Endothelial cell of umbilical vein (primary cell): ENCODE data around the gene OPRL1. TPM values are rescaled to one million over a fixed set of nuclear protein-coding genes. Genes with fewer than 3 reads are reported as not detected.

ENCODE experiments used
- BruUV-seq: library from RNA; stranded (reverse); fragments of 400-500 nt; replicated peaks from 2 replicates; lab custom pipeline; 2021; lab: Mats Ljungman, UMichigan
- CTCF ChIA-PET: fragments of 300-600, 350-600 bp; sonication (Branson Sonifier 250); formaldehyde crosslinking; loops from one replicate; lab custom pipeline; 2021; ENCODE audit warnings: antibody characterized with exemption, inconsistent platforms; lab: Charles Lee
- POLR2A ChIA-PET: fragments of 300-600, 350-600 bp; sonication (Branson Sonifier 250); formaldehyde crosslinking; loops from one replicate; lab custom pipeline; 2021; ENCODE audit warnings: antibody characterized with exemption, inconsistent platforms; lab: Charles Lee
- DNase-seq: peaks from one replicate; pipeline ENCODE4 v3.0.0-alpha.2; 2011; ENCODE audit warnings: low read depth, low spot score
- FAIRE-seq: peaks from 2 replicates; lab custom pipeline; 2011; peaks lifted over from hg19 to GRCh38; lab: Jason Lieb, UNC
- H2AFZ ChIP-seq: 2 replicates; pipeline ENCODE4 v1.6.0; 2012; ENCODE audit warnings: low read depth, low read length, control low read depth, inconsistent platforms
- H3K27ac ChIP-seq: 2 replicates; pipeline ENCODE4 v1.5.1; 2011; ENCODE audit warnings: low read depth, mild to moderate bottlenecking, control low read depth, low read length, moderate library complexity; ENCODE audit not compliant: insufficient read depth
- H3K27me3 ChIP-seq, 2 experiments: 2 replicates each; pipeline versions ENCODE4 v1.6.0 to v1.6.1; 2011; ENCODE audit warnings: low read length in 2 of 2, mixed read lengths in 1 of 2; ENCODE audit not compliant: control insufficient read depth in 2 of 2, insufficient read depth in 2 of 2
- H3K36me3 ChIP-seq, 2 experiments: 2 replicates in 1 of 2; 3 replicates in 1 of 2; pipeline ENCODE4 v1.5.1; 2011; ENCODE audit warnings: low read length in 2 of 2, mild to moderate bottlenecking in 1 of 2, moderate library complexity in 1 of 2; ENCODE audit not compliant: control insufficient read depth in 2 of 2, insufficient read depth in 2 of 2; ENCODE audit errors: extremely low read depth in 1 of 2
- H3K4me1 ChIP-seq: 3 replicates; pipeline ENCODE4 v1.5.1; 2011; ENCODE audit warnings: mild to moderate bottlenecking, low read length; ENCODE audit not compliant: control insufficient read depth, insufficient read depth; ENCODE audit errors: extremely low read depth
- H3K4me2 ChIP-seq: 2 replicates; pipeline ENCODE4 v1.6.1; 2011; ENCODE audit warnings: low read length, control low read depth, mixed read lengths; ENCODE audit not compliant: insufficient read depth
- H3K4me3 ChIP-seq, 3 experiments: fragments of 200-600 bp in 1 of 3; sonication (generic), shearing (Covaris generic) in 1 of 3; replicated peaks in 1 of 3; 2 replicates each; pipeline ENCODE4 v1.5.1; 2011 to 2016; ENCODE audit warnings: control low read depth in 3 of 3, low read length in 3 of 3, mild to moderate bottlenecking in 2 of 3, inconsistent platforms in 1 of 3, low read depth in 1 of 3, moderate library complexity in 1 of 3; ENCODE audit not compliant: insufficient read depth in 1 of 3
- H3K79me2 ChIP-seq: 2 replicates; pipeline ENCODE4 v1.6.0; 2012; ENCODE audit warnings: low read length, inconsistent platforms; ENCODE audit not compliant: control insufficient read depth, insufficient read depth
- H3K9ac ChIP-seq: replicated peaks from 2 replicates; pipeline ENCODE3; 2011; ENCODE audit warnings: low read length, control low read depth; ENCODE audit not compliant: insufficient read depth; ENCODE audit errors: extremely low read depth
- H3K9me1 ChIP-seq: replicated peaks from 3 replicates; pipeline ENCODE4 v1.6.0; 2011; ENCODE audit warnings: mild to moderate bottlenecking, low read length; ENCODE audit not compliant: control insufficient read depth, insufficient read depth; ENCODE audit errors: extremely low read depth
- H3K9me3 ChIP-seq: replicated peaks from 2 replicates; pipeline ENCODE4 v1.5.1; 2012; ENCODE audit warnings: low read length, inconsistent platforms; ENCODE audit not compliant: control insufficient read depth, insufficient read depth
- H4K20me1 ChIP-seq: replicated peaks from 2 replicates; pipeline ENCODE3; 2011; ENCODE audit warnings: mild to moderate bottlenecking, low read length; ENCODE audit not compliant: control insufficient read depth, insufficient read depth; ENCODE audit errors: extremely low read depth
- EZH2 ChIP-seq: IDR thresholded peaks from 2 replicates; pipeline ENCODE4 v1.6.1; 2012; ENCODE audit warnings: borderline replicate concordance, low read depth, mild to moderate bottlenecking, moderate library complexity, low read length, inconsistent platforms; ENCODE audit not compliant: severe bottlenecking
- JUN ChIP-seq: IDR thresholded peaks from 2 replicates; pipeline ENCODE4 v1.6.1; 2011; ENCODE audit warnings: borderline replicate concordance, low read depth; ENCODE audit not compliant: insufficient read length, insufficient read depth
- POLR2A ChIP-seq: IDR thresholded peaks from 2 replicates; pipeline ENCODE4 v1.6.1; 2012; ENCODE audit warnings: low read depth, mild to moderate bottlenecking, control low read depth, low read length
- dilution Hi-C: fragments of 300-500 bp; cut with MboI; formaldehyde crosslinking; loops from one replicate; pipeline ENCODE4 v1.15.0; 2019; ENCODE audit warnings: low sequenced_read_pairs; ENCODE audit not compliant: extremely low pct_ligation_motif_present
- intact Hi-C: fragments of 100-400 bp; cut with micrococcal nuclease; formaldehyde crosslinking; loops from one replicate; pipeline ENCODE4 v1.10.0; 2022
- polyA plus RNA-seq, 4 experiments: library from polyadenylated mRNA; depleted of rRNA in 3 of 4; stranded (reverse) in 3 of 4; unstranded in 1 of 4; fragments of >200 nt; gene quantifications; 2 replicates each; pipeline versions ENCODE4 v1.2.1 to v1.2.3, GENCODE V29; 2011 to 2012; ENCODE audit warnings: missing spikeins in 1 of 4
- total RNA-seq: library from RNA; stranded (reverse); gene quantifications from 2 replicates; pipeline ENCODE4 v1.2.3, GENCODE V29; 2021
- TF ChIP-seq, protein P1 (sequence below), 2 donors: IDR thresholded peaks; 1 replicate in 1 of 2; 2 replicates in 1 of 2; pipeline ENCODE4 v1.5.1; 2011; ENCODE audit warnings: low read length in 2 of 2, mild to moderate bottlenecking in 2 of 2, moderate library complexity in 2 of 2, control low read depth in 1 of 2, inconsistent platforms in 1 of 2, low read depth in 1 of 2; ENCODE audit not compliant: insufficient read depth in 1 of 2; ENCODE audit errors: extremely low read depth in 1 of 2

The OPRL1 gene
- total and polyA plus RNA-seq, 2 donors (not counting 3 experiments of a cell fraction or from before 2014, with no cell fraction given): 1.9 to 2.0 TPM

DNA sequence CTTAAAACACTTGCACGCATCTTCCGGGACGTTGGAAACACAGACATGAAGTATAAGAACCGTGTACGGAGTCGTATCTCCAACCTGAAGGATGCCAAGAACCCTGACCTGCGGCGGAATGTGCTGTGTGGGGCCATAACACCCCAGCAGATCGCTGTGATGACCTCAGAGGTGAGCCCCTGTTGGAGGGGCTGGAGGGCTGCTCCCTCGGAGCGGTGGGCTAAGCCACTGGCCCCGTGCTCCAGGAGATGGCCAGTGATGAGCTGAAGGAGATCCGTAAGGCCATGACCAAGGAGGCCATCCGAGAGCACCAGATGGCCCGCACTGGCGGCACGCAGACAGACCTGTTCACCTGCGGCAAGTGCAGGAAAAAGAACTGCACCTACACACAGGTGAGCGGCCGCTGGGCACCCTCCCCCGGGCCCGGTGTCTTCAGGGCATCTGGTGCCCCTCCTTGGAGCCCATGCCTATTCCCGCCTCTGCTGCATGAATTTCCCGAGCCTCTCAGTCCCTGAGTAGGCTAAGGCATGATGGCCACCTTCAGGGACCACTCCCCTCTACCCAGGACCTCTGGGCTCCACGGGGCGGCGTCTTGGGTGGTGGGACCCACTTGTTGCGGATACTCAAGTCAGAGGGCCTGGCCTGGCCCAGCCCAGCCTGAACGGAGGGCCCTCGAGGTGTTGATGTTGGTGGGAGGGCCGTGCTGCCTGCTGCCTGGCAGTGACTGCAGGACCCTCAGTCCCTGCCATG lies 9.5 kb upstream of the OPRL1 start:
- dilution Hi-C loops (no loop called here), intact Hi-C loops (no loop called here)
- no peak overlapping the region for H3K27ac ChIP-seq
- H3K4me3 ChIP-seq: no peak overlapping the region
- ChIA-PET CTCF (interaction anchor here (0.9 to 2.3 kb wide), 5 partner anchors 10 to 532 kb away, joined by 3 to 21 read pairs (median 5); no protein-coding TSS in a partner anchor), POLR2A (interaction anchor here (0.7 kb wide), 1 partner anchor 47 kb away, joined by 6 read pairs; no protein-coding TSS in a partner anchor)
- H3K36me3 ChIP-seq: peaks cover 0 to 18% of the 10 kb centered on the region in 2 experiments
- TF ChIP-seq, protein P1, sequence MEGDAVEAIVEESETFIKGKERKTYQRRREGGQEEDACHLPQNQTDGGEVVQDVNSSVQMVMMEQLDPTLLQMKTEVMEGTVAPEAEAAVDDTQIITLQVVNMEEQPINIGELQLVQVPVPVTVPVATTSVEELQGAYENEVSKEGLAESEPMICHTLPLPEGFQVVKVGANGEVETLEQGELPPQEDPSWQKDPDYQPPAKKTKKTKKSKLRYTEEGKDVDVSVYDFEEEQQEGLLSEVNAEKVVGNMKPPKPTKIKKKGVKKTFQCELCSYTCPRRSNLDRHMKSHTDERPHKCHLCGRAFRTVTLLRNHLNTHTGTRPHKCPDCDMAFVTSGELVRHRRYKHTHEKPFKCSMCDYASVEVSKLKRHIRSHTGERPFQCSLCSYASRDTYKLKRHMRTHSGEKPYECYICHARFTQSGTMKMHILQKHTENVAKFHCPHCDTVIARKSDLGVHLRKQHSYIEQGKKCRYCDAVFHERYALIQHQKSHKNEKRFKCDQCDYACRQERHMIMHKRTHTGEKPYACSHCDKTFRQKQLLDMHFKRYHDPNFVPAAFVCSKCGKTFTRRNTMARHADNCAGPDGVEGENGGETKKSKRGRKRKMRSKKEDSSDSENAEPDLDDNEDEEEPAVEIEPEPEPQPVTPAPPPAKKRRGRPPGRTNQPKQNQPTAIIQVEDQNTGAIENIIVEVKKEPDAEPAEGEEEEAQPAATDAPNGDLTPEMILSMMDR (IDR thresholded peaks at IDR 0.05; ENCODE audit: extremely low read depth in 1 of 2, insufficient read depth in 1 of 2, low read depth in 1 of 2, low read length in 2 of 2): no peak
- TF ChIP-seq EZH2 (no peak), POLR2A (no peak), JUN (no peak)
- H3K9me3 ChIP-seq: no peaks in the 10 kb centered on the region
- no peaks in the 10 kb centered on the region for H3K27me3 ChIP-seq
- H3K4me1 ChIP-seq: no peaks in the 10 kb centered on the region
- FAIRE-seq (no peak), DNase-seq (no peak)
- H3K4me2 ChIP-seq: no peak overlapping the region
- H2AFZ ChIP-seq: no peak overlapping the region
- no peaks in the 10 kb centered on the region for H3K79me2 ChIP-seq
- H3K9ac ChIP-seq: no peak overlapping the region
- no TSS peak for BruUV-seq
- H4K20me1 ChIP-seq: no peaks in the 10 kb centered on the region
- no peaks in the 10 kb centered on the region for H3K9me1 ChIP-seq
